A673 (cell line): ENCODE data around the gene ASH1L.

ENCODE experiments used
- CTCF ChIP-seq: fragments of 300-800, 200-600 bp; sonication (generic); conservative IDR thresholded peaks from 2 replicates; pipeline ENCODE4 v1.5.1; 2017; ENCODE audit warnings: low read depth, mild to moderate bottlenecking, antibody characterized with exemption, low read length, moderate library complexity, mixed read lengths
- EZH2 ChIP-seq: fragments of 200-600 bp; sonication (generic); IDR thresholded peaks from 2 replicates; pipeline ENCODE4 v1.6.1; 2017; ENCODE audit warnings: borderline replicate concordance, low read depth, mild to moderate bottlenecking, mixed read lengths, antibody characterized with exemption, low read length; ENCODE audit not compliant: poor library complexity, severe bottlenecking

- TF ChIP-seq EZH2 = no peak
- no peak for TF ChIP-seq CTCF
Measured at GRCh38 chr1:155466617-155466972, 96.0 kb downstream of the ASH1L start.
